ENCODE measurements around the gene KRTAP19-7. TPM values are rescaled to one million over a fixed set of nuclear protein-coding genes. Genes with fewer than 3 reads are reported as not detected.

Gene KRTAP19-7, protein sequence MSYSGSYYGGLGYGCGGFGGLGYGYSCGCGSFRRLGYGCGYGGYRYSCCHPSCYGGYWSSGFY
- total RNA-seq (not detected in 2 replicates), polyA plus RNA-seq (not detected in 2 replicates), polyA minus RNA-seq (not detected in 2 replicates), Bru-seq, nascent RNA (not detected), BruChase-seq, experiment 1, labeled RNA remaining after a 6-hour chase (not detected), BruChase-seq, experiment 2, labeled RNA remaining after a 2-hour chase (not detected)
- not detected in 2 replicates for polyA plus RNA-seq (2011; cell fraction: cytosol; rRNA removed)
- polyA plus RNA-seq (2011; cell fraction: nucleus; rRNA removed), result not detected in 2 replicates
- polyA plus RNA-seq (2012), result not detected in 2 replicates
- polyA minus RNA-seq (2011; cell fraction: cytosol; rRNA and poly(A)+ RNA removed), result not detected
- polyA minus RNA-seq (2011; cell fraction: nucleus; rRNA and poly(A)+ RNA removed), result not detected in 2 replicates
- long read RNA-seq, result 0 reads

DNA sequence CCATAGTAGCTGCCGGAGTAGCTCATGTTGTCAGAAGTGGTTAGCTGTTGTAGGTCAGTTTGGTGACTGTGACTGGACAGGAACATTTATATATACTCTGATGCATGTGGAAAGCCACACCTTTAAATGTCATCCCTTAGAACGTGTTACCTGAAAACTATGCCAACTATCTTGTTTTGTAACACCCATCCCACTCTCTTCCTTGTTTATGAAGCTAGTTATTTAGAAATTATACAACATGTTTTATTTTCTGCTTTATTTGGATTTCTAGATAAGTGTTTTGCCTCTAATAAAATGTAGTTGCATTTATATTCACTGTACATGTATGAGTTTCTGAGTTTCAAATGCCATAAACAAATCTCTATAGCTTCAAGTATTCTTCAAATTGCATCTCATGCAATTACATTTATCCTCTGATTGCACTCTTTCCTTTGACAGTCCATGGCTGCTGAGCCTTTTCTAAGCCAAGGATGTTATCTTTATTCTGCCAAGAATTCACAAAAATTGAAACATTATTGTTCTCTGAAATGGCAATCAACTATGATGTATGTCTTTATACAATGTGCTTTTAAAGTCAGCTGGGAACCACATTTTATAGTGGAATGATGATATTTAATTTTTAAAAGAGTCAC, at the start of gene KRTAP19-7:
Gene KRTAP19-7, minus strand, starts transcription at position 51 of the 632 bp plus-strand sequence. Its CDS starts 25 bp downstream, at position 26.
- H3K36me3 ChIP-seq (ENCODE audit: control insufficient read depth in 2 of 2, extremely low read depth in 1 of 2, insufficient read depth in 2 of 2, low read length in 2 of 2), result no peaks in the 10 kb centered on the region
- TF ChIP-seq, protein P1, sequence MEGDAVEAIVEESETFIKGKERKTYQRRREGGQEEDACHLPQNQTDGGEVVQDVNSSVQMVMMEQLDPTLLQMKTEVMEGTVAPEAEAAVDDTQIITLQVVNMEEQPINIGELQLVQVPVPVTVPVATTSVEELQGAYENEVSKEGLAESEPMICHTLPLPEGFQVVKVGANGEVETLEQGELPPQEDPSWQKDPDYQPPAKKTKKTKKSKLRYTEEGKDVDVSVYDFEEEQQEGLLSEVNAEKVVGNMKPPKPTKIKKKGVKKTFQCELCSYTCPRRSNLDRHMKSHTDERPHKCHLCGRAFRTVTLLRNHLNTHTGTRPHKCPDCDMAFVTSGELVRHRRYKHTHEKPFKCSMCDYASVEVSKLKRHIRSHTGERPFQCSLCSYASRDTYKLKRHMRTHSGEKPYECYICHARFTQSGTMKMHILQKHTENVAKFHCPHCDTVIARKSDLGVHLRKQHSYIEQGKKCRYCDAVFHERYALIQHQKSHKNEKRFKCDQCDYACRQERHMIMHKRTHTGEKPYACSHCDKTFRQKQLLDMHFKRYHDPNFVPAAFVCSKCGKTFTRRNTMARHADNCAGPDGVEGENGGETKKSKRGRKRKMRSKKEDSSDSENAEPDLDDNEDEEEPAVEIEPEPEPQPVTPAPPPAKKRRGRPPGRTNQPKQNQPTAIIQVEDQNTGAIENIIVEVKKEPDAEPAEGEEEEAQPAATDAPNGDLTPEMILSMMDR (IDR thresholded peaks at IDR 0.05; ENCODE audit: extremely low read depth in 1 of 2, insufficient read depth in 1 of 2, low read depth in 1 of 2, low read length in 2 of 2), result no peak
- TF ChIP-seq GATA2 (IDR thresholded peaks at IDR 0.05; ENCODE audit: insufficient read depth, insufficient read length, low read depth, low read length) (no peak), MYC (IDR thresholded peaks at IDR 0.05; ENCODE audit: low read depth, low read length) (no peak), EZH2 (IDR thresholded peaks at IDR 0.05; ENCODE audit: borderline replicate concordance, low read depth, low read length, severe bottlenecking) (no peak), POLR2A (IDR thresholded peaks at IDR 0.05; ENCODE audit: low read depth, low read length) (no peak), JUN (IDR thresholded peaks at IDR 0.05; ENCODE audit: borderline replicate concordance, insufficient read depth, insufficient read length, low read depth) (no peak), FOS (IDR thresholded peaks at IDR 0.05; ENCODE audit: borderline replicate concordance, insufficient read depth, low read length) (no peak), POLR2AphosphoS5 (IDR thresholded peaks at IDR 0.05; ENCODE audit: insufficient read depth, low read depth, low read length) (no peak)
- TF ChIP-seq, protein P2, sequence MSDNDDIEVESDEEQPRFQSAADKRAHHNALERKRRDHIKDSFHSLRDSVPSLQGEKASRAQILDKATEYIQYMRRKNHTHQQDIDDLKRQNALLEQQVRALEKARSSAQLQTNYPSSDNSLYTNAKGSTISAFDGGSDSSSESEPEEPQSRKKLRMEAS (IDR thresholded peaks at IDR 0.05; ENCODE audit: insufficient read depth, insufficient read length), result no peak
- no peaks in the 10 kb centered on the region for H4K20me1 ChIP-seq (replicated peaks; ENCODE audit: control insufficient read depth, extremely low read depth, insufficient read depth, low read length)
- ChIA-PET CTCF (no interaction called here), POLR2A (no interaction called here)
- no TSS peak for BruUV-seq (replicated peaks)
- dilution Hi-C loops (cut with MboI; ENCODE audit: extremely low pct_ligation_motif_present, low sequenced_read_pairs), result no loop called here
- no peak within 1 kb of the TSS for H3K4me2 ChIP-seq (ENCODE audit: insufficient read depth, low read length)
- DNase-seq (ENCODE audit: low read depth, low spot score) (no peak), FAIRE-seq (no peak)
- peaks cover 4% of the 10 kb centered on the region for H3K9me3 ChIP-seq (replicated peaks; ENCODE audit: control insufficient read depth, insufficient read depth, low read length)
- H3K4me3 ChIP-seq (replicated peaks in 1 of 3; ENCODE audit: insufficient read depth in 1 of 3, low read depth in 1 of 3, low read length in 3 of 3), result no peak within 1 kb of the TSS
- no peak within 1 kb of the TSS for H3K9ac ChIP-seq (replicated peaks; ENCODE audit: extremely low read depth, insufficient read depth, low read length)
- no peaks in the 10 kb centered on the region for H3K9me1 ChIP-seq (replicated peaks; ENCODE audit: control insufficient read depth, extremely low read depth, insufficient read depth, low read length)
- H3K27me3 ChIP-seq (ENCODE audit: control insufficient read depth in 2 of 2, insufficient read depth in 2 of 2, low read length in 2 of 2), result no peaks in the 10 kb centered on the region
- no peaks in the 10 kb centered on the region for H3K79me2 ChIP-seq (ENCODE audit: control insufficient read depth, insufficient read depth, low read length)
- intact Hi-C loops (cut with micrococcal nuclease), result no loop called here
- H3K27ac ChIP-seq (ENCODE audit: insufficient read depth, low read depth, low read length), result no peak within 1 kb of the TSS
- H3K4me1 ChIP-seq (ENCODE audit: control insufficient read depth, extremely low read depth, insufficient read depth, low read length), result no peaks in the 10 kb centered on the region
- no peak within 1 kb of the TSS for H2AFZ ChIP-seq (ENCODE audit: low read depth, low read length)
